ENCODE measurements around the gene CSAD.

The CSAD gene
- total RNA-seq, result 7.6 to 28.0 reads per million in 2 experiments

- DNase-seq (ENCODE audit: low read depth), result peak; percentile 96
Observed at GRCh38 chr12:53180220-53180930, at the start of gene CSAD, which contains the start of gene ZNF740. Gene CSAD (minus strand): TSS chr12:53180925. CDS start chr12:53173470, 7,455 bp downstream. Gene ZNF740 (plus strand): TSS chr12:53180722. CDS start chr12:53181984, 1,262 bp downstream.

- no peak for DNase-seq (ENCODE audit: low read depth)
Observed at GRCh38 chr12:53230108-53230845, 49.6 kb upstream of the CSAD start.

GRCh38 chr12:53229454-53229853 is 48.7 kb upstream of the CSAD start:
- no peak for DNase-seq (ENCODE audit: low read depth)

GRCh38 chr12:53227836-53228235 is 47.1 kb upstream of the CSAD start:
- DNase-seq (ENCODE audit: low read depth), result no peak

DNA sequence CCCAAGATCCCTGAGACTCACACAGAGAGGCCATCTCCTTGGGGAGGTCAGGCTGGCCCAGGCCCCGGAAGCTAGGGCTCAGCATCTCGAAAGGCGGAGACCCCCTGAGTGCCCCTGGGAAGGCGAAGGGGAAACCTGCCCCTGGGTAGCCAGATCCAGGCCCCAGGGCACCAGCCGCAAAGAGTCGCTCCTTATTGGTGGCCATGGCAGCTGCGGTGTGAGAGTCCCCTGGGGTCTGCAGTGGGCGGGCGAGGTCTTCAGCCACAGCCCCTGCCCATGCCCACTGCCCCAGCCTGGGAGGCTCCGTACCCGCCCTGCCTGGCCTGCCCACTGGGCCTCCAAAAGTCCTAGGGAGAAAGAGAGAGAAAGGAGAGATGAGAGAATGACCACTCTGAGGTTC is 46.6 kb upstream of the CSAD start:
- DNase-seq (ENCODE audit: low read depth), result no peak

GRCh38 chr12:53226815-53227214 is 46.1 kb upstream of the CSAD start:
- no peak for DNase-seq (ENCODE audit: low read depth)

DNA sequence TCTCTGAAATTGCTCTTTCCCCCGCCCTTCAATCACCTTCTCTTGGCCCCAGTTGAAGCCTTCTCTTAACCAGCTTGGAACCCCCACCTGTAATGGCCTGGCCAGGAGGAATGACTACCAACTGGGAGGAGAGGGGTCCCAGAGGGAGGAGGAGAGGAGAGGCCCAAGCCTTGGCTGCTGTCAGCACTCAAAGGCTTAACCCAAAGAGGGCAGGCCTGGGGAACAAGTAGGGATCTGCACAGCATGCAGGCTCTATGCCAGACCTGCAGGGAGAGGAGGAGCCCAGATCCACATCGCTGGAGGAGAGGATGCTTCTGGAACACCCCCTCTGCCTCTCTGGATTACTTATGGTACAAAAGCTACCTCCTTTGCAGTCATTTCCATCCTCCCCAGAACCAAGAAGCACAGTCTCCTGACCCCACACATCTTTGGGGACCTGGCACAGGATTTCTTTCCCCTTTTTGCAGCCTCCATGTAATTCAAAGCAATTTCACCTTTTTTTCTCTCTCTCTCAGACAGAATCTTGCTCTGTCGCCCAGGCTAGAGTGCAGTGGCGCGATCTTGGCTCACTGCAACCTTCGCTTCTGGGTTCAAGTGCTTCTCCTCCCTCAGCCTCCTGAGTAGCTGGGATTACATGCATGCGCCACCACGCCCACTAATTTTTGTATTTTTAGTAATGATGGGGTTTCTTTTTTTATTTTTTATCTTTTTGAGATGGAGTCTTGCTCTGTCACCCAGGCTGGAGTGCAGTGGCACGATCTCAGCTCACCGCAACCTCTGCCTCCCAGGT is 45.1 kb upstream of the CSAD start:
- DNase-seq (ENCODE audit: low read depth), result no peak

DNA sequence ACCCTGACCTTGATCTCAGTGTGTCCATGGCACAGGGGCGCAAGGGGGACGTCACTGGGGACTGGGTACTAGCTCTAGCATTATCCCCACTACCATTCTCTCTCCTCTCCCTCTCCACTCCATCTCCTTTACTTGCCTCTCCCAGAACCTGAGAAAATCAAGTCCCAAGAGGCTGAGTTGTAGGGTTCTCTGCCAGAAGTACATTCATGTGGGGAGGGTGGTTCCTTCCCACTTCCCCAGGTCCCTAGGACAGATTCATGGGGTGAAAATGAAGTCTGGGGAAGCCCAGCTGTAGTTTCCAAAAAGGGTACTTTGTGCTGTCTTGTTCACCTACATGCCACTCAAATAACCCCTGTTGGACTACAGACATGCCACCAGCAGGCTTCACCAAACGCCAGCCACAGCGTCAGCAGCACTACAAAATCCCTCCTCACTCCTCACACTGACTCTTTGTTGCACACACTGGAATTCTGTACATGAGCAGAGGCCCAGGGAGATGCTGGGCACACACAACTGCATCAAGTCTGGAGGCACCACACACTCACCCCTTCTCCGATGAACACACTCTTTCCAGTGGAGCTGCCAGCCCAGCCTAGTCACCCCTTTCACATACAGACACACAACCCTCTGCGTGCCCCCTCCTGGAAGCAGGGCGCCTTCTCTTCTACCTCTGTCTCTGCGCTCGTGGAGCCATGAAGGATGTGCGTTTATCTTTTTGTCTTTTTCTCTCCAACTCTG is 44.3 kb upstream of the CSAD start:
- DNase-seq (ENCODE audit: low read depth), result no peak

DNA sequence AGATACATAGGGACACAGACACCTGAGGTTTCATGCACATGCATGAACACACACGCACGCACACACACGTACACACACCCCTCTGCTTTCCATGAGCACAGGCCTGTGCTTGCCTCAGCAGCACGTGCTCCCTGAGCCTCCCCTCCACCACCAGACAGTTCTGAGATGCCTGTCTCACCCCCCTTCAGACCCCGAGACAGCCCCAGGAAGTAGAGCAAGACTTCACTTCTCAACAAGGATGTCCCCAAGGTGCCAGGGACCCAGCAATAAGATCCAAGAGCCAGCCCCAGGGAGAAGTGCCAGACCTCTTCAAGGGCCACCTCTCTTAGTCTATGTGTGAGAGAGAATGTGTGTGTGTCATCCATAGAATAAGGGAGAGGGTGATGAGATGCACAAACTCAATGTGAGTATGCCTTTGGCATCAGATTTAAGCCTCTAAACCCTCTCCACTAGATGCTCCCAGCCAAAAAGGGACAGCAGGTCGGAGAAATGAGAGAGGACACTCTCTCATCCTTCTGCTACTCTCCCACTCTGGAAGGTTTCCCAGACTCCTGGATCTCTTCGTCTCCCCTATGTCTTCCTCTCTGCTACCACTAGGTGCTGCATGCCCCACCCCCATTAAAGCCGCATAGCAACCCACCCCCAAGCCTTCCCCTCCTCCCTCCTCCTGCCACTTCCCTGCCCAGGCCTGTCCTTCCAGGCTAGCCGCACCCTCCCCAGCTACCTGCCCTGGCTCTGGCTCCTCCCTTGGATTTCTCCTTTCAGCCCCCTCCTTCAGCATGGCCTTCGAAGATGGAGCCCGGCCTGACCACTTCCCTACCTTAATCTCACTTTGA is 43.6 kb upstream of the CSAD start:
- no peak for DNase-seq (ENCODE audit: low read depth)

DNA sequence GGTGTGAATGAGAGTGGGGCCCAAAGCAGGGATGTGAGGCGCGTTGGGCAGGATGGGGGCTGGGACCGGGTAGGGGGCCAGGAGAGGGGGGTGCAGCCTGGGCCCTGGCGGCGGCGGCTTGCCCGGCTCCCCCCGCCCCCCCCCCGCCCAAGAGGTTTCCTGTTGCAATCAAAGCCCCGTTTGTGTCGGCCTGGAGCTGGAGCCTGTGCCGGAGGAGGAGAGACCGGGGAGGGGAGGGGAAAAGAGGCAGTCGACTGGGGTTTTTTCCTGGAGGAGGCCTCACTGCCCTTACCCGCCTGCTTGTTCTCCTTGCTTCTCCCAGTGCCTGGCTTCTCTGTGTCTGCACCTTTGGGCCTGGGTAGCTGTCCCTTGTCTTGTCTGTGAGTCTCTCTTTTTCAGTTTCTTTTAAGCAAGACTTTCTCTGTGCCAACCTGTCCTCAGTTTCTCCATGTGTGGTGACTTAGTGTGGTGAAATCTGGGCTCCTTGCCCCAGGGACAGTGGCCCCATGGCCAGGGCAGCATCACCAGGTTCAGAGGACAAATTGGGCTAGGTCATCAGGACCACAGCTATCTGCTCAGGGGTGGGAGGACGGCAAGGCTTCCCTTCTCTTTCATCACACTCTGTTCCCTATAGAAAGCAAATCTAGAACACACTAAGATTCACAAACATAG is 42.8 kb upstream of the CSAD start:
- DNase-seq (ENCODE audit: low read depth), result no peak

DNA sequence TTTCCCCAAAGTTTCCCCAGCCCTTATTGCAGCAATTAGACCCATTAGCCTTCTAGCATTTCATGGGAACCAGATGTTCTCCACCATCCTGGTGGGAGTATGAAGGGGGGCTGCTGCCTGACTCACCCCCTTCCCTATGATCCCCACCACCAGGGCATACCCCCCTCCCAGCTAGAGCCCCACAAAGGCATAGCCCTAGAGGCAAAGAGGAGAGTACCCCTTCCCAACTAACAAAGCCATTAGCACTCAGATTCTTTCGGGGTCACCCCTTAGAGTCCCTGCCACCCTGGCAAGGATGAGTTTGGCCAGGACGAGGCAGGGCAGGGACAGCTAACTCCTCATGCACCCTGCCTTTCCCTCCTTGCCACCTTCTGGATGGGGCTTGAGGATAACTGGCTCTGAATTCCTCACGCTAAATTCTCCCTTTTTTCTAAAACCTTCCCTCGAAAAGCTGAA is 42.1 kb upstream of the CSAD start:
- DNase-seq (ENCODE audit: low read depth), result no peak

GRCh38 chr12:53222170-53222721 is 41.5 kb upstream of the CSAD start:
- DNase-seq (ENCODE audit: low read depth), result no peak

DNA sequence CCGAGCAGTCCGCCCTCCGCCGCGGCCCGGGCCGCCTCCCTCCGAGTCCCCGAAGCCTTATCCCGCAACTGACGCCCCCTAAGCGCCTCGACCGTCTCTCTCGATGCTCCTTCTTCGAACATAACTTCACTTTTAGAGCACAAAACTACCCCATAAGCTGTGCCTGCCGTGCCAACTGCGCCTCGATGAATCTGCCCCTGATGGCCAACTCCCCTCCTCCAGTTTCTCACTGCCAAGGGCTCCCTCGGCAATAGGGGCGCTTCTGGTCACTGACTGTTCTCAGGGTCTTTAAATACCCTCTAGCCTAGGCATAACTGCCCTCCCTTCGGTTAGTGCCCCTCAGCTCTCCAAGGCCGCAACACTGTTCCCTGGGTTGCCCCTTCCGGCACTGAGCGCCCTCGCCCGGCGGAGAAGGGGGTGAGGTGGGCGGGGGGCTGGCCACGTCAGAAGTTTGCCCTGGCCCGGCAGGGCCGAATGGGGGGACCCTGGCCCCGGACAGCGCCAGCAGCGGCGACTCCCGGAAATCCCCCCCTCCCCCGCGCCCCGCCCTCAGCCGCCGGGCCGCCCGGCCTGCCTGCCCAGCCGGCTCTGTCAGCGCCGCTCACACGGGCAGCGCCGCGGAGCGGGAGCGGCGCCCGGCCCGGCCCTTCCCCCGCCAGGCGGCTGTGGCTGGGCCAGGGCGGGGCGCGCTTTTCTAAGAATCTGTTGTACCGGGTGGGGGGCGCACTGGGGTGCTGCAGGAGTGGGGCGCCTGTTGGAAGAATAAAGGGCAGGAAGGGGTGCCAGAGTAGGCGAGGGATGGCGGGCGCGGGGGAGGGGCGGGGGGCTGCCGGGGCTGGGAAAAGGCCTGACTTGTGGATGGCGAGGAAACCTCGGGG is 40.7 kb upstream of the CSAD start:
- no peak for DNase-seq (ENCODE audit: low read depth)

GRCh38 chr12:53220694-53221202 is 40.0 kb upstream of the CSAD start:
- peak; percentile 57 for DNase-seq (ENCODE audit: low read depth)

- peak; percentile 72 for DNase-seq (ENCODE audit: low read depth)
Observed at GRCh38 chr12:53219956-53220693, 39.4 kb upstream of the CSAD start.

GRCh38 chr12:53219292-53219955 is 38.7 kb upstream of the CSAD start:
- DNase-seq (ENCODE audit: low read depth), result no peak

DNA sequence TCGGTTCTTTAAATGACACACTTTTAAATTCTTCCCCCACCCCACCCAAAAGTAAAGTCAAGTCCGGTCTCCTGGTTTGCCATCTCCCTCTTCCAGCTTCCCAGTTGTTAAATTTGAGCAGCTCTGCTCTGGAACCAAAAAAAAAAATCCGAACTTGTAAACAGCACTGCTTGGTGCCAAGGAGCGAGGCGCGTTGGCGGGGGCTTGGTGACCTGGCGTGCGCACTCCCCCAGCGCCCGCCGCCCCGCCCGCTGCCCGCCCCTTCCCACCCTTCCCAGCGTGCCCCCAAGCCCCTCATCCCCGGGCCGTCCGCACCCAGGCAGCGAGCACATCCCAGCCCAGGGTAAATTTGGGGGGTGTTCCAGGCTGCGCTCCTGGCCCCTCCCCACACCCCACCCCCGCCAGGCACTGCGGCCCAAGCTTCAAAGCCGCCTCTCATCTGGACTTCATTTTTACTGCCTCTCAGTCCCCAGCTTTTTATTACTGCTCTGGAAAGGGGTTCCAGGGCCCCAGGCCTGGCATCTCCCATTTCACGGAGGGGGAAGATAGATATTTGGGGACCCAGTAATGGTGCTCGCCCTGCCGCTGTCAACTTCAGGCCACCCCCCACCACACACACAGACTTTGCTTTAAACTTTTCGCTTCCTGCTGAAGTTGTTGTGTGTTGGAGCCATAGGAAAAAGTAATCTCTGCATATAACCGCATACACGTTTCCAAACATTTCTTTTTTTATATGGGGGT is 38.0 kb upstream of the CSAD start:
- no peak for DNase-seq (ENCODE audit: low read depth)
